ENCODE measurements around the gene LSM14B. TPM values are rescaled to one million over a fixed set of nuclear protein-coding genes. Genes with fewer than 3 reads are reported as not detected.
A peak's percentile ranks its signal among the peaks of the same experiment; 100 is the strongest.

LSM14B gene
- total and polyA plus RNA-seq, 3 donors from 2014 or later = 91.0 to 137 (median 116) TPM

DNA sequence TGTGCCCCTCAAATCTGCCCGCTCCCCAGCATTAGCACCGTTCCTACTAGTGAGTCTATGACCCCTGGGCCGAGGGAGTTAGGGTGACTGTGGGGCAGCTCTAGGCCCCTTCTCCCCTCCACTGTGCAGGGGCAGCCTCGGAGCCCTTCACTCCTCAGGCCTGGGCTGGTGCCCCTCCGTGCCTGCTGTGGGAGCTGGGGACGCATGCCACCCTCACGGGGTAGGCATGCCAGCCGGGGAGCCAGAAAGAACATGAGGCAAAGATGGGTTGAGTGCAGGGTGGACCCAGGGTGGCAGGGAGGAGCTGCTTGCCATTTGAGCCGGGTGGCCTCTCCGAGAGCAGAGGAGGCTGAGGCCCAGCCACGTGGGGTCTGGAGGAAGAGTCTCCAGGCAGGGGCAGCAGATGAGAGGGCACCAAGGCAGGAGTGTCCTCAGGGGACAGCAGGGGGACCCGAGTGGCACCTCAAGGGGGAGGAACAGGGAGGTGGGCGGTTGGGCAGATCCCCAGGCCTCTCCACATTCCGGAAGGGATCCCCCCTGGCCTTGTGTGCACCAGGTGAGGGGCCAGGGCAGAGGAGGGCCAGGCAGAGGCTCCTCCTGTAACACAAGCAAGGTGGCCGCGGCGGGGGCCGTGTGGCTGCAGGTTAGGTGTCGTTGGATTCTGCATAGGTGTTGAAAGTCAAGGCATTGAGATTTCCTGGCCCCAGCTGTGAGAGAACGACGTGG, 18.6 kb upstream of the LSM14B start:
- Histone ChIP-seq H3K36me3 (ENCODE audit: low read depth, missing control alignments) (no peaks in the 10 kb centered on the region), H3K9me3 (no peaks in the 10 kb centered on the region), H3K4me3 (no peak overlapping the region), H3K27me3 (no peaks in the 10 kb centered on the region), H3K4me1 (no peaks in the 10 kb centered on the region), H3K27ac (no peak overlapping the region)
- intact Hi-C loops (cut with DNase I; ENCODE audit: low total_unique reads) = no loop called here
- 69 to 76% methylated on average over 17 to 21 of the region's 21 CpGs for WGBS, 2 donors
- TF ChIP-seq, protein P1, sequence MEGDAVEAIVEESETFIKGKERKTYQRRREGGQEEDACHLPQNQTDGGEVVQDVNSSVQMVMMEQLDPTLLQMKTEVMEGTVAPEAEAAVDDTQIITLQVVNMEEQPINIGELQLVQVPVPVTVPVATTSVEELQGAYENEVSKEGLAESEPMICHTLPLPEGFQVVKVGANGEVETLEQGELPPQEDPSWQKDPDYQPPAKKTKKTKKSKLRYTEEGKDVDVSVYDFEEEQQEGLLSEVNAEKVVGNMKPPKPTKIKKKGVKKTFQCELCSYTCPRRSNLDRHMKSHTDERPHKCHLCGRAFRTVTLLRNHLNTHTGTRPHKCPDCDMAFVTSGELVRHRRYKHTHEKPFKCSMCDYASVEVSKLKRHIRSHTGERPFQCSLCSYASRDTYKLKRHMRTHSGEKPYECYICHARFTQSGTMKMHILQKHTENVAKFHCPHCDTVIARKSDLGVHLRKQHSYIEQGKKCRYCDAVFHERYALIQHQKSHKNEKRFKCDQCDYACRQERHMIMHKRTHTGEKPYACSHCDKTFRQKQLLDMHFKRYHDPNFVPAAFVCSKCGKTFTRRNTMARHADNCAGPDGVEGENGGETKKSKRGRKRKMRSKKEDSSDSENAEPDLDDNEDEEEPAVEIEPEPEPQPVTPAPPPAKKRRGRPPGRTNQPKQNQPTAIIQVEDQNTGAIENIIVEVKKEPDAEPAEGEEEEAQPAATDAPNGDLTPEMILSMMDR (IDR thresholded peaks at IDR 0.05) = no peak
- no peak for TF ChIP-seq POLR2A (IDR thresholded peaks at IDR 0.05)
- DNase-seq = no peak

GRCh38 chr20:62104234-62104789, 18.0 kb upstream of the LSM14B start:
- H3K4me3 ChIP-seq = no peak overlapping the region
- 31 to 45% methylated on average over 6 to 15 of the region's 15 CpGs for WGBS, 2 donors
- intact Hi-C loops (cut with DNase I; ENCODE audit: low total_unique reads) = no loop called here

GRCh38 chr20:62104791-62105345, 17.4 kb upstream of the LSM14B start:
- TF ChIP-seq, protein P1 (IDR thresholded peaks at IDR 0.05) = no peak
- intact Hi-C loops (cut with DNase I; ENCODE audit: low total_unique reads) = no loop called here
- DNase-seq = no peak
- no peak overlapping the region for H3K4me3 ChIP-seq
- no peaks in the 10 kb centered on the region for H3K27me3 ChIP-seq
- no peaks in the 10 kb centered on the region for H3K9me3 ChIP-seq
- 25 to 36% methylated on average over 7 of the region's 7 CpGs for WGBS, 2 donors
- no peaks in the 10 kb centered on the region for H3K4me1 ChIP-seq
- no peak overlapping the region for H3K27ac ChIP-seq
- no peaks in the 10 kb centered on the region for H3K36me3 ChIP-seq (ENCODE audit: low read depth, missing control alignments)

More at GRCh38 chr20:62104234-62104789, 18.0 kb upstream of the LSM14B start:
- DNase-seq = peak; percentile 26
- Histone ChIP-seq H3K27ac (no peak overlapping the region), H3K27me3 (no peaks in the 10 kb centered on the region), H3K4me1 (no peaks in the 10 kb centered on the region), H3K9me3 (no peaks in the 10 kb centered on the region), H3K36me3 (ENCODE audit: low read depth, missing control alignments) (no peaks in the 10 kb centered on the region)
- TF ChIP-seq POLR2A (IDR thresholded peaks at IDR 0.05) = no peak
- TF ChIP-seq, protein P1 (IDR thresholded peaks at IDR 0.05) = no peak

DNA sequence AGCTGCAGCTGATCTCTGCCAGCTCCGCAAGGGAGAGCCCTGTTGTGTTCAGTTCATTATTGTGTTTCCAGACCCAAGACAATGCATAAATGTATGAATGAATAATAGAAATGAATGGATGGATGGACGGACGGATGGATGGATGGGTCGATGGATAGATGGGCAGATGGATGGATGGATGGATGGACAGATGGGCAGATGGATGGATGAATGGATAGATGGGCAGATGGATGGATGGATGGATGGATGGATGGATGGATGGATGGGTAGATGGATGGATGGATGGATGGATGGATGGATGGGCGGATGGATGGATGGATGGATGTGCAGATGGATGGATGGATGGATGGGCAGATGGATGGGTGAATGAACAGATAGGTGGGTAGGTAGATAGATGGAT, 16.7 kb upstream of the LSM14B start:
- Histone ChIP-seq H3K36me3 (ENCODE audit: low read depth, missing control alignments) (no peaks in the 10 kb centered on the region), H3K4me1 (no peaks in the 10 kb centered on the region), H3K27me3 (no peaks in the 10 kb centered on the region), H3K4me3 (no peak overlapping the region), H3K9me3 (no peaks in the 10 kb centered on the region), H3K27ac (no peak overlapping the region)
- intact Hi-C loops (cut with DNase I; ENCODE audit: low total_unique reads) = no loop called here
- no peak for DNase-seq
- TF ChIP-seq POLR2A (IDR thresholded peaks at IDR 0.05) = no peak
- TF ChIP-seq, protein P1 (IDR thresholded peaks at IDR 0.05) = no peak
- WGBS, 2 donors = 87 to 88% methylated on average over 5 of the region's 5 CpGs

Measured in testis (tissue), 3 donors.